GM12891 (cell line): ENCODE measurements around the gene TRIM36.

Experiments used
- POLR2A ChIP-seq: IDR thresholded peaks from 2 replicates; pipeline ENCODE4 v1.6.1; 2011; ENCODE audit warnings: low read depth, low read length, control low read depth
- SPI1 ChIP-seq: IDR thresholded peaks from 2 replicates; pipeline ENCODE4 v1.6.1; 2011; ENCODE audit warnings: low read depth, low read length, control low read depth

DNA sequence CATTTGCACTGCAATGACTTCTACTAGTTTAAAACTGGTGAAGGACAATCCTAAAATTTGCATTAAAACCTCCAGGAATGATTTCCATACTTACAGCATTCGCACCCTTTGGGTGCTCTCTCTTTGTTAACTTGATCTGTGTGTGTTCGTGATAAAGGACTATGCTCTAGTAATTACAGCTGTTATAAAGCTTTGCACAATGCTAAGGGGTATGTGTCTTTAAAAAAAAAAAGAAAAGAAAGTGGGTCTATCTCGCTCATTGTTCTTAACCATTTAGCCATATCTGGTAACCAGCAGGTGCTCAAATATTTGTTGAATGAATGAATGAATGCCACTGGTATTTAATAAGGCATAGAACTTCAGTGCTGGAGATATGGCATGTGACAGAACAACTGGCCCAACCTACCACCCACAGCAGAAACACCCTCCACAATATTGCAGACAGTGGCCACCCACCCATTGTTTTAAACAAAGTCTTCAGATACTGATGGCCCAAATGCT is 8.7 kb downstream of the TRIM36 start:
- TF ChIP-seq SPI1: no peak
- no peak for TF ChIP-seq POLR2A
